Dermis microvascular lymphatic vessel endothelial cell (primary cell): Measurements from ENCODE around the gene RALBP1. TPM values are rescaled to one million over a fixed set of nuclear protein-coding genes. Genes with fewer than 3 reads are reported as not detected.

Experiments
- total RNA-seq: library from RNA; depleted of rRNA; stranded (reverse); fragments of >200 nt; gene quantifications from 2 replicates; pipeline ENCODE4 v1.2.1, GENCODE V29; 2014

Gene RALBP1
- total RNA-seq, 1 donor from 2014 or later, result 54.2 TPM

Other genes with a start within 250 kb of the RALBP1 start
- gene TWSG1, start 140.7 kb upstream of the RALBP1 start, total RNA-seq, result 33.6 and 41.5 TPM in 2 replicates
- gene PPP4R1, start 139.0 kb downstream of the RALBP1 start, total RNA-seq, result 99.0 and 118 TPM in 2 replicates
- gene RAB31, start 232.8 kb downstream of the RALBP1 start, total RNA-seq, result 46.5 and 56.6 TPM in 2 replicates